SK-N-MC (cell line): ENCODE results near the gene HADH.
"Not testable (repeated sequence)": the region's sequence is repeated elsewhere in the genome, so short reads cannot be mapped to it uniquely, and the experiment has no call there.

ENCODE experiments used
- DNase-seq: peaks from one replicate; pipeline ENCODE4 v3.0.0-alpha.2; 2011; ENCODE audit warnings: low read depth, low spot score
- H3K27ac ChIP-seq: fragments of 200-600 bp; sonication (generic); 2 replicates; pipeline ENCODE4 v1.5.1; 2016; ENCODE audit warnings: mixed run types
- H3K36me3 ChIP-seq: fragments of 200-600 bp; sonication (generic); 2 replicates; pipeline ENCODE4 v1.6.1; 2017; ENCODE audit warnings: antibody characterized with exemption, low read length, mixed read lengths; ENCODE audit not compliant: insufficient read depth
- H3K4me3 ChIP-seq: fragments of 200-600 bp; sonication (generic); 2 replicates; pipeline ENCODE4 v1.5.1; 2016
- H3K9ac ChIP-seq: fragments of 200-600 bp; sonication (generic); 2 replicates; pipeline ENCODE4 v1.8.0; 2017; ENCODE audit warnings: mixed run types, mixed read lengths; ENCODE audit not compliant: insufficient read length
- H3K9me3 ChIP-seq: fragments of 200-600 bp; sonication (generic); 2 replicates; pipeline ENCODE4 v1.6.1; 2017; ENCODE audit warnings: low read depth, mild to moderate bottlenecking, antibody characterized with exemption, low read length, moderate library complexity, mixed read lengths
- EZH2 ChIP-seq: fragments of 200-600 bp; sonication (generic); IDR thresholded peaks from one replicate; pipeline ENCODE4 v1.6.1; 2017; ENCODE audit warnings: antibody characterized with exemption
- FOXP2 ChIP-seq: optimal IDR thresholded peaks from 2 replicates; pipeline ENCODE3; 2011; ENCODE audit warnings: mild to moderate bottlenecking, moderate library complexity; ENCODE audit not compliant: insufficient read depth; ENCODE audit errors: extremely low read length, control extremely low read depth
- POLR2AphosphoS5 ChIP-seq: IDR thresholded peaks from 2 replicates; pipeline ENCODE4 v1.6.1; 2012; ENCODE audit warnings: mild to moderate bottlenecking, low read depth, low read length, borderline replicate concordance

Gene HADH

GRCh38 chr4:108047199-108047598 is 57.5 kb downstream of the HADH start:
- no peak for TF ChIP-seq EZH2
- peaks cover 9% of the 10 kb centered on the region for H3K36me3 ChIP-seq
- no peaks in the 10 kb centered on the region for H3K9me3 ChIP-seq
- H3K9ac ChIP-seq, result no peak overlapping the region
- H3K27ac ChIP-seq, result no peak overlapping the region
- H3K4me3 ChIP-seq, result no peak overlapping the region
- DNase-seq, result no peak

GRCh38 chr4:108048157-108048556 is 58.5 kb downstream of the HADH start:
- Histone ChIP-seq H3K27ac (no peak overlapping the region), H3K36me3 (peaks cover 9% of the 10 kb centered on the region), H3K9me3 (no peaks in the 10 kb centered on the region), H3K4me3 (no peak overlapping the region), H3K9ac (no peak overlapping the region)
- TF ChIP-seq FOXP2 (no peak), EZH2 (no peak)
- no peak for DNase-seq

GRCh38 chr4:108048997-108049396 is 59.3 kb downstream of the HADH start:
- Histone ChIP-seq H3K27ac (no peak overlapping the region), H3K9ac (no peak overlapping the region), H3K4me3 (no peak overlapping the region), H3K36me3 (peaks cover 11% of the 10 kb centered on the region), H3K9me3 (no peaks in the 10 kb centered on the region)
- DNase-seq, result no peak
- no peak for TF ChIP-seq FOXP2
- no peak for TF ChIP-seq EZH2
- no peak for TF ChIP-seq POLR2AphosphoS5

- DNase-seq, result no peak
- no peak overlapping the region for H3K27ac ChIP-seq
- H3K9ac ChIP-seq, result no peak overlapping the region
- peaks cover 15% of the 10 kb centered on the region for H3K36me3 ChIP-seq
- TF ChIP-seq EZH2, result no peak
- H3K9me3 ChIP-seq, result no peaks in the 10 kb centered on the region
- H3K4me3 ChIP-seq, result no peak overlapping the region
These were observed 59.7 kb downstream of the HADH start for GRCh38 chr4:108049406-108049805.

GRCh38 chr4:108050166-108051111 is 60.8 kb downstream of the HADH start:
- not testable (repeated sequence) for H3K4me3 ChIP-seq, H3K9me3 ChIP-seq, H3K27ac ChIP-seq, H3K9ac ChIP-seq, DNase-seq
- H3K36me3 ChIP-seq, result peaks cover 15% of the 10 kb centered on the region

GRCh38 chr4:108051343-108051742 is 61.7 kb downstream of the HADH start:
- Histone ChIP-seq H3K36me3 (peaks cover 15% of the 10 kb centered on the region), H3K9ac (no peak overlapping the region), H3K27ac (no peak overlapping the region), H3K9me3 (no peaks in the 10 kb centered on the region), H3K4me3 (no peak overlapping the region)
- no peak for DNase-seq
- TF ChIP-seq EZH2 (no peak), POLR2AphosphoS5 (no peak), FOXP2 (no peak)

- peaks cover 15% of the 10 kb centered on the region for H3K36me3 ChIP-seq
- H3K27ac ChIP-seq, result no peak overlapping the region
- no peak overlapping the region for H3K9ac ChIP-seq
- TF ChIP-seq POLR2AphosphoS5 (no peak), FOXP2 (no peak)
- DNase-seq, result no peak
- no peaks in the 10 kb centered on the region for H3K9me3 ChIP-seq
- no peak overlapping the region for H3K4me3 ChIP-seq
These were observed 63.0 kb downstream of the HADH start for GRCh38 chr4:108052558-108053120.

- Histone ChIP-seq H3K9me3 (no peaks in the 10 kb centered on the region), H3K9ac (no peak overlapping the region), H3K27ac (no peak overlapping the region), H3K4me3 (no peak overlapping the region), H3K36me3 (peaks cover 12% of the 10 kb centered on the region)
- TF ChIP-seq POLR2AphosphoS5, result no peak
- no peak for TF ChIP-seq FOXP2
- TF ChIP-seq EZH2, result no peak
- DNase-seq, result no peak
These were observed 63.6 kb downstream of the HADH start for GRCh38 chr4:108053251-108053711.
